NCI-H69 (cell line): ENCODE results near the gene DOCK3.
A peak's percentile ranks its signal among the peaks of the same experiment; 100 is the strongest.
"Not testable (repeated sequence)": the region's sequence is repeated elsewhere in the genome, so short reads cannot be mapped to it uniquely, and the experiment has no call there.

Source experiments
- DNase-seq: peaks from one replicate; lab custom pipeline; 2025; lab: John Stamatoyannopoulos, UW

The DOCK3 gene

GRCh38 chr3:50805321-50805720 lies 130.6 kb downstream of the DOCK3 start:
- DNase-seq: no peak

- no peak for DNase-seq
These were observed 131.3 kb downstream of the DOCK3 start for GRCh38 chr3:50806031-50806430.

- no peak for DNase-seq
These were observed 132.1 kb downstream of the DOCK3 start for GRCh38 chr3:50806806-50807205.

DNA sequence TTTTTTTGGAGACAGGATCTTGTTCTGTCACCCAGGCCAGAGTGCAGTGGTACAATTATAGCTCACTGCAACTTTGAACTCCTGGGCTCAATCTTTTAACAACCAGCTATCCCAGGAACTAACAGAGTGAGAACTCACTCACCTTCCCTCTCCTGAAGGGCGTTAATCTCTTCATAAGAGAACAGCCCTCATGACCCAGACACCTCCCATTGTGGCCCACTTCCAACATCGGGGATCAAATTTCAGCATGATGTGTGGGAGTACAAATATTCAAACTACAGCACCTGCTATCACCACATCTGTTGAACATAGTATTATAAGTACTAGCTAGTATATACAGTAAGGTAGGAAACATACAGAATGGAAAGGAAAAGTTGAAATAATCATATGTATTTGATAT lies 132.5 kb downstream of the DOCK3 start:
- DNase-seq: peak; percentile 15

- DNase-seq: no peak
These were observed 137.2 kb downstream of the DOCK3 start for GRCh38 chr3:50811893-50812292.

GRCh38 chr3:50815844-50816243 lies 141.1 kb downstream of the DOCK3 start:
- no peak for DNase-seq

DNA sequence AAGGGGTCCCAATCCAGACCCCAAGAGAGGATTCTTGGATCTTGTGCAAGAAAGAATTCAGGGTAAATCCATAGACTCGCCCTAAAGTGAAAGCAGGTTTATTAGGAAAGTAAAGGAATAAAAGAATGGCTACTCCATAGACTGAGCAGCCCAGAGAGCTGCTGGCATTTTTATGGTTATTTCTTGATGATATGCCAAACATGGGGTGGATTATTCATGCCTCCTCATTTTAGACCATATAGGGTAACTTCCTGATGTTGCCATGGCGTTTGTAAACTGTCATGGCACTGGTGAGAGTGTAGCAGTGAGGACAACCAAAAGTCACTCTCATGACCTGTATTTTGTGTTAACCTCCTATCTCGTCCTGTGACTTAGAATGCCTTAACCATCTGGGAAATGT lies 142.2 kb downstream of the DOCK3 start:
- no peak for DNase-seq

DNA sequence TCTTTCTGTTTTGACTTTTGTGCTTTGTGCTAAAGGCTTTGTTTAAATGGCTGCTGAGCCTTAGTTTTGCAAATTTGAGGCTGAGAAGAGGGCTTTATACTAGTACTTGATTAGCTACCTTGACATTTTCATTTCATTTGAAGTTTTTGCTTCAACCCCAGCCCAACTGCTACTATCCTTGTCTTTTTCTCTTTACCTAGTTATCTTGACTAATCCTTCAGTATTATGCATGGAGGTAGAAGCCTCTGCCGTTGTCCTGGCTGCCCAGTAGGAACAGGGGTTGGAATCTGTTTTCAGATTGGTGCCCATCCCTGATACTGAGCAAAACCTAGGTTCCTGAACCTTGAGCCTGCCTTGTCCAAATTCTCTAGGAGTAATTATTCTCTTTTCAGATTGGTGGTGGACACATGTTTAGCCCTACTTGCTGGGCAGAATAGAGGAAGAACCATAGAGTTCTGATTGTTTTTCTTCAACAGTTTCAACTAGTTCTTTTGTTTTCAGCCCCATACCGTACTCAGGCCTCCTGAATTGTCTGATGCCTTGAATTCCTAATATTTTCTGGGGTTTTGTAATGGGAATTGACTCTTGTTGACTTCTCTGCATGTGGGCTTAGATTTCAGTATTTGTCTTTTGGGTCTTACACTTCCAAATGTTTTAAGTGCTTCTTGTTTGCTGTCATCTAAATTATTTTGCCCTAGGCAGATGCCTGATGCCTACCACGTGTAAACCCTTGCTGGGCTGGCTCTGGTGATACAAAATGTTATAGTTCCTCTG lies 143.2 kb downstream of the DOCK3 start:
- peak; percentile 0 for DNase-seq

- DNase-seq: no peak
These were observed 145.2 kb downstream of the DOCK3 start for GRCh38 chr3:50819882-50820281.

DNA sequence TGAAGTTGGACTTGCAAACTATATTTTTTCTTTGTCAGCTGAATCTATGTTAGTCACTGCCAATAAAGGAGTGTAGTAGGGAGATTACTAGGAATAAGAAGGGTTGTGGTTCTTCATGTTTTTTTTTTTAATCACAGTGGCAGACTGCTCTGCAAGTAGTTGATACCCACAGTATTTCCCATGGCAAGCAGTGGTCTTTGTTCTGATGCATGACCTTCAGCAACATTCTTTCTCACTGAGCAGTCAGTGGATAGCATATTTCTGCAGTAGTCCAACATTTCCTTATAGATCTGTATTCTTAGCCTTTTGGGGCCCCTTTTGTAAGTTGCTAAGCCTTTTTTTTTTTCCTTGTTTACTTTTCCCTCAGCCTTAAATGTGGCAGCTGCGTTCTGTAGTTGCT lies 151.1 kb downstream of the DOCK3 start:
- no peak for DNase-seq

- no peak for DNase-seq
These were observed 155.7 kb downstream of the DOCK3 start for GRCh38 chr3:50830451-50830850.

DNA sequence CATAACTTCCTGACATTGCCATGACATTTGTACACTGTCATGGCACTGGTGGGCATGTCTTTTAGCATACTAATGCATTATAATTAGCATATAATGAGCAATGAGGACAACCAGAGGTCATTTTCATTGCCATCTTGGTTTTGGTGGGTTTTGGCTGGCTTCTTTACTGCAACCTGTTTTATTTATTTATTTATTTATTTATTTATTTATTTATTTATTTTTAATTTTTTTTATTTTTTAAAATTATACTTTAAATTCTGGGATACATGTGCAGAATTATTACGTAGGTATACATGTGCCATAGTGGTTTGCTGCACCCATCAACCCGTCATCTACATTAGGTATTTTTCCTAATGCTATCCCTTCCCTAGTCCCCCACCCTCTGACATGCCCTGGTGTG lies 156.3 kb downstream of the DOCK3 start:
- not testable (repeated sequence) for DNase-seq

GRCh38 chr3:50840983-50841489 lies 166.3 kb downstream of the DOCK3 start:
- DNase-seq: no peak

DNA sequence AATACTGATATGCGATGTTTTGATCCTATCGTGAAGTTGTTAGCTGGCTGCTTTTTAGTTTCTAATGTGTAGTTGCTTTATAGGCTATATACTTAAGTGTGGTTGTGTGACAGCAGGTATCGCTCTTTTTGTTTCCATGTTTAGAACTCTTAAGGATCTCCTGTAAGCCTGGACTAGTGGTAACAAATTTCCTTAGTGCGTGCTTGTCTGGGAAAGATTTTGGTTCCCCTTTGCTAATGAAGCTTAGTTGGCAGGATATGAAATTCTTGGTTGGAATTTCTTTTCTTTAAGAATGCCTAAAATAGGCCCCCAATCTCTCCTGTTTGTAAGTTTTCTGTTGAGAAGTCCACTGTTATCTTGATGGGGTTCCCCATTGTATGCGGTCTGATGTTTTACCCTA lies 173.6 kb downstream of the DOCK3 start:
- DNase-seq: no peak

- DNase-seq: no peak
These were observed 176.1 kb downstream of the DOCK3 start for GRCh38 chr3:50850639-50851511.

DNA sequence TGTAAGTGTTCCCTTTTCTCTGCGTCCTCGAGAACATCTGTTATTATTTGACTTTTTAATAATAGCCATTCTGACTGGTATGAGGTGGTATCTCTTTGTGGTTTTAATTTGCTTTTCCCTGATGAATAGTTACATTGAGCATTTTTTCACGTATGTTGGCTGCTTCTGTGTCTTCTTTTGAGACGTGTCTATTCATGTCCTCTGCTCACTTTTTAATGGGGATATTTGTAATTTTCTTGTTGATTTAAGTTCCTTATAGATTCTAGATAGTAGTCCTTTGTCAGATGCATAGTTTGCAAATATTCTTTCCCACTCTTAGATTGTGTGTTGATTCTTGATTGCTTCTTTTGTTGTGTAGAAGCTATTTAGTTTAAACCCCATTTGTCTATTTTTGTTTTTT lies 179.2 kb downstream of the DOCK3 start:
- no peak for DNase-seq

DNA sequence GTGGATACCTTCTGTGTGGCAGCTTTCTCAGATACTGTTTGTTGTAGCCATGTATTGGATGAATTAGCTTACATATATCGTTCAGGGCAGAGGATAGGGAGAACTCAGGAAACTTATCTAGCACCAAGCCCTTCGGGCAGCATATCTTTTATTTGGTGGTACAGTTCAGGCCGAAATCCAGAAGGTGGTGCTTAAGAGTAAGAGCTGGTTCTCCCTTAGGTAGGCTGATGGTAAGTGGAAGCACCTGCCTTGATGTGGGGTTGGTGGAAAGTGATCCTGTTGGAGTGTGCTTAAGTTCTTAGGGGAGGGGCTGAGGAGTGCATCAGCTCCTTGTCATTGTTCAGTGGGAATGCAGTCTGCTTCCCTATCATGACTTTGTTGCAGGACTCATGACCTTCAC lies 187.5 kb downstream of the DOCK3 start:
- no peak for DNase-seq

DNA sequence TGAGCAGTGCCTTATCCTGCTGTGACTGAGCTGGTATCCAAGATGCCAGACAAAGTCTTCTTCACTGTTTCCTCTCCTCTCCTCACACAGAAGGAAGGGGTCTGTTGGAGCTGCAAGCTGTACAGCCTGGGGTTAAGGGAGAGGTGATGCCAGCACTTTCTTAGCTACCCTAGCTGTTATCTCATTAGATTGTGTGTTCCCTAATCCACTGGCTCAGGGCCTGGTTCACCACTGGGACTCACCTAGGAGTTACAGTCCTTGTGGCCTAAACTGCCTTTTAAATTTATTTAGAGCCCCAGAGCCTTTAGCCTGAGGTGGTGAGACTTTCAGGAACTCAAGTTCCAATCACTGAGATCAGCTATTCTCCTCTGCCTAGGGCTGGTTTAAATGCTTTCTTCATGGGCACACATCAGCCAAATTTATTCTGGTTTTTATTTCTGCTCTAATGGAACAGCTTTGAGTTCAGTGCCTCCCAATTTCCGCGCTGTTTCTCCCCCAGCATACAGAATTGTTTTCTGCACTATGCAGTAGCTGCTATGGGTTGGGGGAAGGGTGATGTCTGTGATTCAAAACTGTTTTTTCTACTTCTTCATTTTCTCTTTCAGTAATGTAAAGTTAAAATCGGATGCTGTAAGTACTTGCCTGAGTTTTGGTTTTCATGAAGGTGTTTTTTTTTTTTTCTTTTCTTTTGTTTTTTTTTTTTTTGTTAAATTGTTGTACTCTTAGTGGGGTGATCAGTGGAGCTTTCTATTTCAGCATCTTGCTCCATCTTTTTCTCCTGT lies 198.8 kb downstream of the DOCK3 start:
- no peak for DNase-seq

GRCh38 chr3:50874876-50875275 lies 200.1 kb downstream of the DOCK3 start:
- DNase-seq: not testable (repeated sequence)

DNA sequence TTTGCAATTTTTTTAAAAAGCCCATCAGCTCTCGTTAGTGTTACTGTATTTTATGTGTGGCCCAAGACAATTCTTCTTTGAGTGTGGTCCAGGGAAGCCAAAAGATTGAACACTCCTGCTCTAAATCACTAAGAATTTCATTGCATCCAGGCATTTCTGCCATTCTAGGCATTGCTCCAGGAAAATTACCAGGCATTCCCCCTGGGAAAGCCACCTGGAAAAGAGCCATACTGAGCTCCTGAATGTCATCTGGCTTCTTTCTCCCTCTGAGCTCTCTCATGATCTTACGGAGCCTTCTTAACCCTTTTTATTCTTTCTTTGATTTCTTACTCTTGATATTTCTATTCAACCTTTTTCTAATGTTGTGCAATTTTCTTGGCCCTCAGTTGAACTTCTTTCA lies 202.2 kb downstream of the DOCK3 start:
- no peak for DNase-seq

DNA sequence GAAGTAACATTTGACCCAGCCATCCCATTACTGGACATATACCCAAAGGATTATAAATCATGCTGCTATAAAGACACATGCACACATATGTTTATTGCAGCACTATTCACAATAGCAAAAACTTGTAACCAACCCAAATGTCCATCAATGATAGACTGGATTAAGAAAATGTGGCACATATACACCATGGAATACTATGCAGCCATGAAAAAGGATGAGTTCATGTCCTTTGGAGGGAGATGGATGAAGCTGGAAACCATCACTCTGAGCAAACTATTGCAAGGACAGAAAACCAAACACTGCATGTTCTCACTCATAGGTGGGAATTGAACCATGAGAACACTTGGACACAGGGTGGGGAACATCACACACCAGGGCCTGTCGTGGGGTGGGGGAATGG lies 208.0 kb downstream of the DOCK3 start:
- not testable (repeated sequence) for DNase-seq

DNA sequence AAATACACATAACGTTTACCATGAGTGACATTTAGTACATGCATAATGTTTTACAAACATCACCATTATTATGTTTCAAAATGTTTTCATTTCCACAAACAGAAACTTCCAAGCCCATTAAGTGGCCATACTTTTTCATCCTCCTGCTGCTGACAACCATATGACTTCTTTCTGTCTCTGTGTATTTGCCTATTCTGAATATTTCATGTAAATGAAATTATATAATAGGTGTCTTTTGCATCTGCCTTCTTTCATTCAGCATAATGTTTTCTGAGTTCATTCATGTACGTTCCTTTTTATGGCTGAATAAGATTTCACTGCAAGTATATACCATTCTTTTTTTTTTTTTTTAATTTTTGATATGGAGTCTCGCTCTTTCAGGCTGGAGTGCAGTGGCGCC lies 209.0 kb downstream of the DOCK3 start:
- DNase-seq: no peak
